Measurements from ENCODE around the gene COG5. TPM values are rescaled to one million over a fixed set of nuclear protein-coding genes. Genes with fewer than 3 reads are reported as not detected.

The COG5 gene
- total and polyA plus RNA-seq, 9 of the 15 experiments (the other 6 are each of a cell fraction or from before 2014, with no cell fraction given) = 15.3 to 75.1 (median 56.4) TPM

DNA sequence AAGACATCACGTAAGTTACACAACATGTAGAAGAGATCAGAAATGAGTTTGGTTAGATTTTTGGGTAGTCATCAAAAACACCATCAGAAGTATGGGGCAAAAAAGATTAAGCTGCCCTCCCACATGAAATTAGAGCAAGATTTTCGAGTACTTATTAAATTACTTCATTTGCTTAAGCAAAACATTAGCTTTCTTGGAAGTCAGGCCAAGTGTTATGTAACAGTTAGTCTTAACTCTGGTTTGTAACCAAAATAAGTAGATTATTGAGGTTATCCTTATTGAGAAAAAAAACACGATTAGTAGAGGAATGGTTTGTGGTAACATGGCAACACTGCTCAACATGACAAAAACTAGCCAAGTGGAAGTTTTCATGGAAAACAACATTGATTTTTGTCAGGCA, 357.0 kb downstream of the COG5 start:
- H3K4me2 ChIP-seq (ENCODE audit: insufficient read depth, low read length) = no peak overlapping the region
- BruUV-seq (replicated peaks) = no TSS peak
- TF ChIP-seq ZNF316 (IDR thresholded peaks at IDR 0.05) (peak; percentile 63), CREM (IDR thresholded peaks at IDR 0.05; ENCODE audit: low read depth) (no peak)
- peaks cover 70% of the 10 kb centered on the region for H3K36me3 ChIP-seq (ENCODE audit: control insufficient read depth, insufficient read depth, low read length)
- intact Hi-C loops (cut with micrococcal nuclease) (loop anchor here (5.0 kb wide), 1 partner anchor 176 kb away; no protein-coding TSS in a partner anchor), in situ Hi-C loops (cut with MboI) (loop anchor here (25.0 kb wide), 1 partner anchor 931 kb away; the partner anchor contains the start of gene LAMB4)
- no peaks in the 10 kb centered on the region for H3K9me1 ChIP-seq (ENCODE audit: control insufficient read depth, insufficient read depth, low read length)
- no peaks in the 10 kb centered on the region for H3K9me3 ChIP-seq (replicated peaks; ENCODE audit: control insufficient read depth, insufficient read depth, low read depth, low read length)
- CTCF ChIA-PET (ENCODE audit: low intra/inter-chr PET ratio) = no interaction called here
- no peak overlapping the region for H2AFZ ChIP-seq (ENCODE audit: low read depth, low read length)
- no peaks in the 10 kb centered on the region for H3K27me3 ChIP-seq (ENCODE audit: control insufficient read depth in 2 of 2, insufficient read depth in 2 of 2, low read length in 2 of 2)
- no peak overlapping the region for H3K4me3 ChIP-seq
- H4K20me1 ChIP-seq (replicated peaks; ENCODE audit: control insufficient read depth, insufficient read depth, low read length) = no peaks in the 10 kb centered on the region
- H3K9ac ChIP-seq (ENCODE audit: insufficient read depth in 1 of 2, low read depth in 2 of 2, low read length in 2 of 2) = no peak overlapping the region
- WGBS (ENCODE audit: insufficient coverage, low coverage, missing lambda C conversion rate) = 71% methylated on average over 3 of the region's 3 CpGs
- no peak for ATAC-seq
- no peak for FAIRE-seq
- no peak for DNase-seq (ENCODE audit: extremely low read depth in 1 of 4, low spot score in 3 of 4)
- H3K4me1 ChIP-seq (replicated peaks in 1 of 2; ENCODE audit: control insufficient read depth in 2 of 2, insufficient read depth in 2 of 2, low read length in 2 of 2) = peaks cover 4 to 9% of the 10 kb centered on the region in 2 experiments; a peak in 2 of 5 replicates
- H3K79me2 ChIP-seq (ENCODE audit: control insufficient read depth, insufficient read depth, low read length) = no peaks in the 10 kb centered on the region
- no peak overlapping the region for H3K27ac ChIP-seq (ENCODE audit: extremely low read depth, low read depth, low read length)
- POLR2A ChIA-PET = interaction anchor here (0.8 to 1.5 kb wide), 4 partner anchors 11 to 38 kb away, joined by 3 to 4 read pairs (median 4); partner anchors contain the start of gene HBP1

DNA sequence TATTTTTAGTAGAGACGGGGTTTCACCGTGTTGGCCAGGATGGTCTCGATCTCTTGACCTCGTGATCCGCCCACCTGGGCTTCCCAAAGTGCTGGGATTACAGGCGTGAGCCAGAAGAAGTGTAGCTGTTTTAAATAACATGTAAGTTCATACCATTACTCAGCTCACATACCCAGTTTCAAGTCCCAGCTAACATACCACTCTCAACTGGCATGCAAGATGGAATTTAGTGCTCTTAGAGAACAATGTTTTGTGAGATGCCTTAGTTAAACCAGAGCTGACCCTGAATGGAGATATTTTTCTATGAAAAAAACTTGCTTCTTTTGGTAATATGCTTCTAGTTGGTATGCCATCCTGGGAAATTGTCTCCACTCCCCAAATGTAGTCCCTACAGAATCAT, 357.6 kb downstream of the COG5 start:
- Histone ChIP-seq H3K9ac (ENCODE audit: insufficient read depth in 1 of 2, low read depth in 2 of 2, low read length in 2 of 2) (no peak overlapping the region), H3K4me1 (replicated peaks in 1 of 2; ENCODE audit: control insufficient read depth in 2 of 2, insufficient read depth in 2 of 2, low read length in 2 of 2) (peaks cover 4 to 9% of the 10 kb centered on the region in 2 experiments; a peak in 2 of 5 replicates), H3K79me2 (ENCODE audit: control insufficient read depth, insufficient read depth, low read length) (no peaks in the 10 kb centered on the region), H3K4me3 (no peak overlapping the region), H3K27ac (ENCODE audit: extremely low read depth, low read depth, low read length) (no peak overlapping the region), H4K20me1 (replicated peaks; ENCODE audit: control insufficient read depth, insufficient read depth, low read length) (no peaks in the 10 kb centered on the region), H3K9me3 (replicated peaks; ENCODE audit: control insufficient read depth, insufficient read depth, low read depth, low read length) (no peaks in the 10 kb centered on the region), H3K9me1 (ENCODE audit: control insufficient read depth, insufficient read depth, low read length) (no peaks in the 10 kb centered on the region), H3K36me3 (ENCODE audit: control insufficient read depth, insufficient read depth, low read length) (peaks cover 76% of the 10 kb centered on the region), H2AFZ (ENCODE audit: low read depth, low read length) (no peak overlapping the region), H3K27me3 (ENCODE audit: control insufficient read depth in 2 of 2, insufficient read depth in 2 of 2, low read length in 2 of 2) (no peaks in the 10 kb centered on the region), H3K4me2 (ENCODE audit: insufficient read depth, low read length) (no peak overlapping the region)
- POLR2A ChIA-PET = interaction anchor here (0.8 to 1.4 kb wide), 3 partner anchors 10 to 12 kb away, joined by 3 to 5 read pairs (median 3); no protein-coding TSS in a partner anchor
- 90% methylated on average over 6 of the region's 6 CpGs for WGBS (ENCODE audit: insufficient coverage, low coverage, missing lambda C conversion rate)
- BruUV-seq (replicated peaks) = no TSS peak
- DNase-seq (ENCODE audit: extremely low read depth in 1 of 4, low spot score in 3 of 4) (no peak), FAIRE-seq (no peak), ATAC-seq (no peak)
- intact Hi-C loops (cut with micrococcal nuclease) = loop anchor here (5.0 kb wide), 1 partner anchor 176 kb away; no protein-coding TSS in a partner anchor
- CTCF ChIA-PET (ENCODE audit: low intra/inter-chr PET ratio) = no interaction called here
- in situ Hi-C loops (cut with MboI) = loop anchor here (25.0 kb wide), 1 partner anchor 931 kb away; the partner anchor contains the start of gene LAMB4
- TF ChIP-seq, protein P1, sequence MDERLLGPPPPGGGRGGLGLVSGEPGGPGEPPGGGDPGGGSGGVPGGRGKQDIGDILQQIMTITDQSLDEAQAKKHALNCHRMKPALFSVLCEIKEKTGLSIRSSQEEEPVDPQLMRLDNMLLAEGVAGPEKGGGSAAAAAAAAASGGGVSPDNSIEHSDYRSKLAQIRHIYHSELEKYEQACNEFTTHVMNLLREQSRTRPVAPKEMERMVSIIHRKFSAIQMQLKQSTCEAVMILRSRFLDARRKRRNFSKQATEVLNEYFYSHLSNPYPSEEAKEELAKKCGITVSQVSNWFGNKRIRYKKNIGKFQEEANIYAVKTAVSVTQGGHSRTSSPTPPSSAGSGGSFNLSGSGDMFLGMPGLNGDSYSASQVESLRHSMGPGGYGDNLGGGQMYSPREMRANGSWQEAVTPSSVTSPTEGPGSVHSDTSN (CRISPR knock-in tag; IDR thresholded peaks at IDR 0.05; ENCODE audit: low read depth) = no peak
- TF ChIP-seq, protein P1 (tag; conservative IDR thresholded peaks at IDR 0.05; ENCODE audit: low read depth) = no peak
- no peak for TF ChIP-seq MEIS2 (IDR thresholded peaks at IDR 0.05; ENCODE audit: partially characterized antibody)
- TF ChIP-seq ZNF76 (CRISPR knock-in tag; IDR thresholded peaks at IDR 0.05; ENCODE audit: borderline replicate concordance) = no peak
- no peak for TF ChIP-seq ZNF507 (tag; conservative IDR thresholded peaks at IDR 0.05)
- TF ChIP-seq KHSRP (IDR thresholded peaks at IDR 0.05) = no peak
- no peak for TF ChIP-seq HOXB6 (CRISPR knock-in tag; IDR thresholded peaks at IDR 0.05; ENCODE audit: borderline replicate concordance)
- TF ChIP-seq, protein P2, sequence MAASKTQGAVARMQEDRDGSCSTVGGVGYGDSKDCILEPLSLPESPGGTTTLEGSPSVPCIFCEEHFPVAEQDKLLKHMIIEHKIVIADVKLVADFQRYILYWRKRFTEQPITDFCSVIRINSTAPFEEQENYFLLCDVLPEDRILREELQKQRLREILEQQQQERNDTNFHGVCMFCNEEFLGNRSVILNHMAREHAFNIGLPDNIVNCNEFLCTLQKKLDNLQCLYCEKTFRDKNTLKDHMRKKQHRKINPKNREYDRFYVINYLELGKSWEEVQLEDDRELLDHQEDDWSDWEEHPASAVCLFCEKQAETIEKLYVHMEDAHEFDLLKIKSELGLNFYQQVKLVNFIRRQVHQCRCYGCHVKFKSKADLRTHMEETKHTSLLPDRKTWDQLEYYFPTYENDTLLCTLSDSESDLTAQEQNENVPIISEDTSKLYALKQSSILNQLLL (CRISPR knock-in tag; IDR thresholded peaks at IDR 0.05; ENCODE audit: borderline replicate concordance) = no peak
